ENCODE measurements around the gene XIST.
"Not testable (repeated sequence)": the region's sequence is repeated elsewhere in the genome, so short reads cannot be mapped to it uniquely, and the experiment has no call there.

XIST gene

DNA sequence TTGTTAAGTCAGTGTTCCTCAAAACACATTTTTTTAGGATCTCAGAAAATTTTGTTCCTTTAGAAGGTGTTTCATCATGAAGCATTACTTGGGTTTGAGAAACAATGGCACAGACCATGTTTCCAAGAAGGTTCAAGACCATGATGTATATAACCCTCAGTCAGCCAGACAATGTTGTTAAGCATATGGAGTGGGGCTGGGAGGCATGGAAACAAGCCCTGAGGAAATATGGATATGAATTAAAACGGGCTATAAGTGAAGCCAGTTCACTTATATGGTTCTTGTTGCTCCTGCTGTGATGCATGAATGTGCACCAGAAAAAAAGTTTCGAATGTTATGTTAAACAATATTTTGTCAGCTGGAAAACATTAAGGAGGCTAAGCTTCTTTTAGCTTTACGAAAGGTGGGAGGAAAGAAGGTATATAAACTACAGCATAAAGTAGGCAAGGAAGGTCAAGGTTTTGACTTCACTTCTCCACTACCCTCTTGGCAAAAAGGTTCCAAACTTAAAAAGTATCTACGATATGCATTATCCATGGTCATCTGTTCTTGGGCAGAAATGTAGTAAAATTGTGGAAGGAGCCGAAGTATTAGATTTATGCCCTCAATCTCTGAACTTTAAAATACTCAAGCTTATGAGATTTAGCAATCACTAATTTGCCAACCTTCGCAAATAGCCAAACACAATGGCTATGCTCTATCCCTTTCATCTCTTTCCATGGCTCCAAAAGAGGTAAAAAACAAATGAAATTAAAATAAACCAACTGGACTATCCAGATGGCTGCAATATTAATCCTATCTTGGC is 12.2 kb downstream of the XIST start:
- DNase-seq (ENCODE audit: low read depth in 2 of 2, low spot score in 1 of 2) = no peak

DNA sequence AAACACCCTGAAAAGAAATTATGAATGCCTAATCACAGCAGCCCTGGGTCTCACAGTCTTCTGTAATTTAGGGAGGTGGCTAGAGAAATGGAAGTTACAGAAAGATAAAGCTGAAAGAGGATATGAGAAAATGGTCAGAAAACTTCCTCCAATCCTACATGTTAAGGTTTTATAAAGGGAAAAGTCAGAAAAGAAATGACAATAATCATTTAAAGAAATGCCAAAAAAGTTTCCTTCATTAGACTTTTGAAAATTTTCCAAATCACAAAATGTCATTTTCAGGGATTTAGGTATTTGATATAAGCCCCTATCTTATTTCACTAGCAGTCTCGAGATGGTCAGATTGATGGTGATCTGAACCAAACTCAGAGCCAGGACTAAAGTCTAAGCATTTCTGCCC is 13.4 kb downstream of the XIST start:
- DNase-seq (ENCODE audit: low read depth in 2 of 2, low spot score in 1 of 2) = no peak

DNA sequence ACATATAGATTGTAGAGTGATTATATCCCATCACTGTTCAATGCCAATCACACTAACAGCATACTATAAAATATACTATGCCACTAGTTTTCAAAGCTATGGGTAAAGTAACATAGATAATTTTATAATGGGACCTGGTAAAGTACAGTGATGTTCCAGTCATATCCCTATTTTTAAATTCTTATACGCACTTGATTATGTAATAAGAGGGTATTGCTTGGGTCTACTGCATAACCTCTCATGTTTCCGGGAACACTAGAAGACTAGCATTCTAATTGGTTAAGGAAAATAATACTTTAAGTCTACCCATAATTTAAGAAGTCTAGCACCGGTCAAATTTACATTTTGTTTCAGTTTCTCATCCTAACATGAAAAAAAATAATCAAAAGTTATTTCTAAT is 14.4 kb downstream of the XIST start:
- DNase-seq (ENCODE audit: low read depth in 2 of 2, low spot score in 1 of 2) = no peak

DNA sequence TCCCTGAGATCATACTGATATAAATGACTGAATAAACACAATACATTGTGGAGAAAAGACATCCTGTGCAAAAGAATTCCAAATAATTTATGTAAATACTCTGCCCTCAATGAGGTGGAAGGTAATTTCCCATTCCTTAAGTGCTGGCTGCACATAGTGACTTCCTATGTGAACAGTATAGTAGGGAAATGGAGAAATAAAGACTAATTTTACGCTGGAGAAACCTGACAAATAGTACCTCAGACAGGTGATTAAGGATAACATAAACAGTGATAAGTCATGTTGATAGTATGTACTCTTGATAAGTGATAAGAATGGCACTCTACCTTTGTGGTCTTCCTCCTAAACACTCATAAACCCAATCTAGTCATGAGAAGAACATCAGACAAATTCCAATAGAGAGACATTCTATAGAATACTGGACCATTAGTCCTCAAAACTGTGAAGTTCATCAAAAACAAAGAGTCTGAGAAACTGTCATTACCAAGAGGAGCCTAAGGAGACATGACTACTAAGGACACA is 15.5 kb downstream of the XIST start:
- no peak for DNase-seq (ENCODE audit: low read depth in 2 of 2, low spot score in 1 of 2)

DNA sequence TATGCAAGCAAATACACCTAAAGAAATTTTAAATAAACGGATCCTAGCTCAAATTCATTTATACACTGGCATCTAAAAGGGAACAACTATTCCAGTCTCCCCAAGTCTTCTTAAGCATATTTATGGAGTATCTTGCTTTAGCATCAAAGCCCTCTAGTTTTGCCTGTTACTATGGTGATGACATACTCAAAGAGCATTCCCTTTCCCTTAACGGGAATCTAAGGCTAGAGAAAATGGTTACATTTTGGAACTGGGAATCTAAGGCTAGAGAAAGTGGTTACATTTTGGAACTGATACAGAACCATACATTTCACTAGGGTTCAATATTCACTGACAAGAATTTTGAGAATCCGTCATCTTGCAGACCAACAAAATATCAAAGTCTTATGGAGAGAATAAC is 18.3 kb downstream of the XIST start:
- DNase-seq (ENCODE audit: low read depth in 2 of 2, low spot score in 1 of 2) = no peak

DNA sequence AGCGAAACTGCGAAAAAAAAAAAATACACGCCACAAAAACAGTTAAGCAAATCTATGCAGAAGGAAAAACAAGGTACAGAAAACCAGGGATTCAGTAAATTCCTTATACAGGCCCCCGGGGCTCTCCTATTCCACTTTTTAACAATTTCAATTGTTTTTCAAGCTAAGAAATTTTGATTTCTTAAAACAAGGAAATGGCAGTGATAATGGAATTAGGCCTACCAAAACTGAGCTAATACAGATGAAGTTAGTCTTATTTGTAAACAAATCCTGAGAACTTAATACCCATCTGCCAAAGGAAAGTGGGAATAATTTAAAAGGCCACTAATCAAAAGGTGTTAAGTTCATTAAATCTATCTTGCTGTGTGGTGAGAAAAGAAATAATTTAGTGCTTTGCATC is 20.2 kb downstream of the XIST start:
- no peak for DNase-seq (ENCODE audit: low read depth in 2 of 2, low spot score in 1 of 2)

DNA sequence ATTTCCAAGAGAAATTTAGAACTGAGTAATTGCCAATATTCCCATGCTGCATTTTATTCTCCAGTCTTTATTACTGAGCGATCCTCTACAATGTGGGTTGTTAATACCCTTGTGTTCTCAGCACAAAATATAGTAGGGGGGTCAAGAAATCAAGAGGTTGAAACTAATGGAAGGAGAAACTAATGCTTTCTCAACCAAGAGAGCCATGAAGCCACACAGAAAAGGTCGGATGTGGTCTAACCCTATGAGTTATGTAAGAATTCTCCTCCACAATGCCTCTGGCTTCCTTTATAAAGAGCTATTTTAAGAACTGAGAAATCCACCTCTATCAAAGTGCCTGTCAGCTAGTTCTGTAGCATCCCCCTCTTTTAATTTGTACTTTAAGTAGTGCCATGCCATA is 21.0 kb downstream of the XIST start:
- DNase-seq (ENCODE audit: low read depth in 2 of 2, low spot score in 1 of 2) = no peak

DNA sequence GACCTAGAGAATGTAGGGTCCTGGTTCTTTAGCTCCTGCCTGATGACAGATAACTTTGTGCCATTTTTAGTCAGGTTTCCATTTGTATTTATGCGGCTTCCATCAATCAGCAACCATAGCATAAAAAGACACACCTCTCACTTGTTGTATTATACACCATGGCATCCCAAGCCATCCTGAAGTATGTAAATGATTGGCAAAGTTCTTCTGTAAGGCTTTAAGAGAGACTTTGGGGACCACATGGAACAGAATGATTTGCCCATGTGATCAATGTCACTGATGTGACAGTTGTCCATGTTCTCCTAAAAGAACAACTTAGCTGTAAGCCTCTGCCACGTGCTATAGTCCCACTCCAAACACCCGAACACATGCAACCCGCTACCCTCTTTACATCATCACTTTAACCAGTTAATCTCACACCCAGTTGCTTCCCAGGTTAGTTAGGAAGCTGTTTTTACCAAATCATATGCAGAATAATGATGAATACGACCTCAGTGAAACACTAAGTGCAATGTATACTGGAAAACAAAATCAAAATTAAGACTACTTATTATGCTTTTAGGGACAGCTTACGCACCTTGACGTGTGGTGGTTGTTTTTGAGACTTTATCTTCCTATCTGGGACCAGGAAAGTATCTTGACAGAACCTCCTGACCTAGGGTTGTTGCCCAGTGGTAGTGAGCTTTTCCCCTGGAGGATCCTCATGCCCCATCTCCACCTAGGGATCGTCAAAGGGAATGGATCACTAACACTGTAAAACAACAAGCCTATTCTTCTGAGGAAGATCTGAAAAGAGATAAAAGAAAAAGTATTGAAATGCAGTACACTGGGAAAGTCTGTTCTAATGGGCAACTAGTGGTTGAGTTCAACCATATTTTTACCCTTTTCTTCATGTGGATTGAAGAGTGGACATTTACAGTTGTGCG is 21.8 kb downstream of the XIST start:
- no peak for DNase-seq (ENCODE audit: low read depth in 2 of 2, low spot score in 1 of 2)

DNA sequence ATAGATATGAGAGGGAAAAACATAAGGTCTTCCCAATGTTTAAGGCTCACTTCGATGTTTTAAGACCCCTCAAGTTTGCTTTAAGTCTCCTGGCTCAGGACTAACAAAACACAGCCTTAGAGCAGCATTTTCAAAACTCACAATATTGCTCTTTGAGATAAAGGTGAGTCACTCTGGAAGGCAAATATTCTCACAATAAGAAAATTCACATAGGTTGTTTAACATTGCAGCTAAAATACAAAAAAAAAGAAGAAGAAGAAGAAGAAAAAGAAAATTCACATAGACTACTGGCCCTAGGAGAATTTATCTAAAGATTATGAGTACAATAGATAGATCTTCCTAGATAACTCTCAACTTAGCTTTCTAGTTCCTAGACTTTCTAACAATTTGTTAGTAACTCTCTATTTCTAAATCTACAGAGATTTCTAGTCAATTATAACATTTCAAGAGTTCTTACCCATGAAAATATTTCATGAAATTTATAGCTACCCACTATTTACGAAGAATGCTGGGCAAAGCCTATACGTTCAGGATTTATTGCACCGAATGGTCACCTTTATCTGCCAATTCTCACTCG is 22.5 kb downstream of the XIST start:
- DNase-seq (ENCODE audit: low read depth in 2 of 2, low spot score in 1 of 2) = no peak

DNA sequence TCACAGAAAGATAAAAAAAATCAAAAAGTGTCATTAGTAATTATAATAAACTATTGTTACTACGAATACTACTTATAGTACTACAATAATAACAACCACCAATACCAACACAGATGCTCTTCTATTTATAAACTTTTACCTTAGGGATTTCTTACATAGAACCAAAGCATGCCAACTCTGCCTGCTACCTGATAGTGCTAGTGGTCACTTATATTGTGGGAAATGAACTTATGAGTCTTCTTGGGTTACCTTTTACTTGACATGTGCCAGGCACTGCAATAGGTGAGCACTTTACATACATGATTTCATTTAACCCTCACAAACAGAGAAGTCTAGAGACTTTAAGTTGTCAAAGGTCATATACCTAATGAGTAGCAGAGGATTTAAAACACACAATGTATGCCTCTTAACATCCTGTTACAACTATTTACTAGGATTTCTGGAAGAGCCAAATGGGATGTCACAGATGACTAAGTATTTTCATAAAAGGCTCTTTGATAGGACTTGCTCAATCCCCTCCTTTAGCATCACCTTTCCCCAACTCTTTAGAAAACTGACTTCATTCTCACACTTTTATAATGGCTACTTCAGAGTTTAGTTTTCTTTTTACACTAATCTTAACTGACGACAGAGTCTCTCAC is 24.3 kb downstream of the XIST start:
- no peak for DNase-seq (ENCODE audit: low read depth in 2 of 2, low spot score in 1 of 2)

DNA sequence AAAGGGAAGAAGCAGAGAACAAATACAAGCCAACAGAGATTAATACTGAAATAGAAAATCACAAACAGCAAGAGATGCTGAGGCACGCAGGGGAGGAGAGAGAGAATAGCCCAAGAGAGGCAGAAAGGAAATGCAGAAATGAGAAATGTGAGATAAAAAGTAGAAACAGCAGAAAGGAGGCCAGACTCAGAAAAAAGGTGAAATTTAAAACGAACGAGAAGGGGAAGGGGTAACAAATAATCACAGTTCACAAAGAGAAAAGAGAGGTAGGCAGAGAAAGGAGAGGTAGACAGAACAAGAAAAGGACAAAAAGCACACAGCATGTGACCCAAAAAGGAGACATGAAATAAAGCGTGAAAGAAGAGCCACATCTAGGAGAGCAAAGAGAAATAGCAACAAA is 25.1 kb downstream of the XIST start:
- no peak for DNase-seq (ENCODE audit: low read depth in 2 of 2, low spot score in 1 of 2)

DNA sequence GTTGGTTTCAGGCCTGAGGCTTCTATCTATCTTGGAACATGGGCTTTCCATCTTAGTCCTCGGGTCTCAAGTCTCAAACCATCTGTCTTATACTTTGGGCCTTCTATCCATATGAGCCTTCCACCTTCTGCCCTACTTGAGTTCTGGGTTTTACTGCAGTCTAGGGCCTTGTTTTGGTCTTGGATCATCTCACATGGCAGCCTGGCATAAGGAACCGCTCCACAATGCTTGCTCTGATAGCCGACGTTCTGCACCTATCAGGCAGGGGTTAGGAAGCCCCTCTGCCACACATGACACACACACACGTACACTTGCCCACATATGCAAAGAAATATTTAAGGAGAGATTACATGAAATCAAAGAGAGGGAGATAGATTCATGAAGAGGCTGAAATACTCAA is 25.5 kb downstream of the XIST start:
- DNase-seq (ENCODE audit: low read depth in 2 of 2, low spot score in 1 of 2) = no peak

DNA sequence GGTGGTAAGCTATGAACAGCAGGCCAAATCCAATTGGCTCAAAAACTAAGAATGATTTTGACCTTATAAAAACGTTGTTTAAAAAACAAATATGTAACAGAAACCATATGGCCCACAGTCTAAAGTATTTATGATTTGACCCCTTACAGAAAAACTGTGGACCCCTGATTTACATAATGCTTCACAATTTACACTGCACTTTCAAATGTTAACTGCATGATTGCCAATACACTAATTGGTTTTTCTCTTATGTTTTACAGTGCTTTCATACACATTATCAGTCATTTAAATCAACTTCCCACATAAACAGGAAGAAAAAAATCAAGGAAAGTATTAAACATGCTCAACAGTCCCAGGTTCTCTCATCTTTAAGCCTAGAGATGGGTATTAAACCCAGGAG is 26.9 kb downstream of the XIST start:
- no peak for DNase-seq (ENCODE audit: low read depth in 2 of 2, low spot score in 1 of 2)

DNA sequence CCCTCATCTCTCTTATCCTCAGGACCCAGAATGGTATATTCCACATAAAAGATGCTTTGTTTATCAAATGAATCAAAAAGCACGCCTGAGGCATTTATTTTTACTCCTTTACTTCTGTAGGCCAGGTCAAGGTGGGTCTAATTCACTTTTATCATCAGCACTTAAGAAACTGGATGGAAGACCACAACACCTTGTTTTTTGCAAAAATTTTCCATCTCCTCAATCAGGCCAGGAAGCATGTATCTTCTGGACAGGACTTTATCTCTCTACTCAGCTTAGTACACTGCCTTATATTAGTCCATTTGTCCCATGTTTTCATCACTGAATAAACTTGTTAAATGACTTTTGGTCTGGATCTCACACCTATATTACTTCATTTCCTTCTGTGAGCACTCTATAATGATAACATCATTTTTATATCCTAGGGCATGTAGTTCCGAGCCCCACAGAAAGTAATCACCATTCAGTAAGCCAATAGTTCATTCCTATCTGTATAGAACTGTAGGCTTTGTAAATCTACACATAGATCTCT is 29.0 kb downstream of the XIST start:
- DNase-seq (ENCODE audit: low read depth in 2 of 2, low spot score in 1 of 2) = no peak

DNA sequence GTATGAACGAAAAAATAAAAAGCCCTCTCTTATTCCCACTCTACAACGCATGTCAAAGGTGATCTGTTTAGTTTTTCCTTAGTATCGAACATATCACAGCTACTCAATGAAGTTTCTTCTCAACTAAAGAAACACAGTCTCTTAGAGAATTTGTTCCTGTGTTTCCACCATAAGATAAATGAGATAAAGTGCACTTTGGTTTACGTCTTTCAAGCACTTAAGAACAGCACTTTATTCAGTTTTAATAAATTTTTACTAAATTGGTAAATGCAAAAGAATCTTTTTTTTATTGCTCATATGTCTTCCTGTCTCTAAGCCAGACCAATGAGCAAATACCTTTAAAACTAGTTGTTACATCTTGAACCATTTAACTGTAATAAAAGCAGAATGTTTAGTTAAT is 29.7 kb downstream of the XIST start:
- DNase-seq (ENCODE audit: low read depth in 2 of 2, low spot score in 1 of 2) = no peak

DNA sequence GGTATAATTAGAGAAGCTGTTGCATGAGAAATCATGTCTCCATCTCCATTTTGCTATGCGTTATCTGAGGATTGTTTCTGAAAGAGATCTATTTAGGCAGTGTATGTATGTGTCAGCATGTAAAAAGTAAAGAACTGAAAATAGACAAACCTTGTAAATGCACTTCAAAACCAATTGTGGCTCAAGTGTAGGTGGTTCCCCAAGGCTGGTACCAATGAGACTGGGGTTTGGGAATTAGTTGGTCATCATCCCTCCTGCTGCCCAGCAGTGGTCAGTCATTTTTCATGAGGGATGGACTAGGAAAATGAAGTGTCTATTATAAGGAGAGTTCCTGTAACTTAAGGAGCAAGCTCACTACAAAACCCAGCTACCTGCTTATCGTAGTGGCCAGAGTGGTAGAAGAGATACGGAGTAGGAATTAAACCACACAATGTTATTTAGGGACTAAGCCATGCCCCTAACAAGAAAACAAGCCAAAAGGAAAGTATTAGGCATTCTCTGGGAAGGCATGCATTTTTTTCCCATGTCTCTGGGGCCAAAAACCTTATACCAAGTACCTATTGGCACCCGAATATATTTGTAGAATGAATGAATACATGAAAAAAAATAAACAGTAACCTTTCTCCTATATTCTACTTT is 30.5 kb downstream of the XIST start:
- no peak for DNase-seq (ENCODE audit: low read depth in 2 of 2, low spot score in 1 of 2)

DNA sequence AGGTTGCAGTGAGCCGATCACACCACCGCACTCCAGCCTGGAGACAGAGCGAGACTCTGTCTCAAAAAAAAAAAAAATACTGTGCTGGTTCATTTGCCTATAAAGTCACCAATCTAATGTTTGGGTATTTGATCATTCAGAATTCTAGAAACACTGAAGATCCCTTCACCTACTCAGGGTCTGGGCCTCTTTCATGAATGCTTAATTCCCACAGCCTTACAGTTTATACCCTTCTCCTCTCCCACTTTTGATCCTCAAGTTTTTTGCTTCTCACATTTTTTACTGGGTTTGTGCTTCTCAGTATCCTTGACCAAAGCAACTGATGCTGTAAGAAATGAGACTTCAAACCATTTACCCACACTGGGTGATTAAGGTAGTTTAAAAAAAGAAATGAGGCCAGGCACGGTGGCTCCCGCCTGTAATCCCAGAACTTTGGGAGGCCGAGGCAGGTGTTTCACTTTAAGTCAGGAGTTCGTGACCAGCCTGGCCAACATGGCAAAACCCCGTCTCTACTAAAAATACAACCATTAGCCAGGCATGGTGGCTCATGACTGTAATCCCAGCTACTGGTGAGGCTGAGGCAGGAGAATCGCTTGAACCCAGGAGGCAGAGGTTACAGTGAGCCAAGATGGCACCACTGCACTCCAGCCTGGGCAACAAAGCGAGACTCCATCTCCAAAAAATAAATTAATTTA is 32.5 kb downstream of the XIST start:
- DNase-seq (ENCODE audit: low read depth in 2 of 2, low spot score in 1 of 2) = not testable (repeated sequence)

DNA sequence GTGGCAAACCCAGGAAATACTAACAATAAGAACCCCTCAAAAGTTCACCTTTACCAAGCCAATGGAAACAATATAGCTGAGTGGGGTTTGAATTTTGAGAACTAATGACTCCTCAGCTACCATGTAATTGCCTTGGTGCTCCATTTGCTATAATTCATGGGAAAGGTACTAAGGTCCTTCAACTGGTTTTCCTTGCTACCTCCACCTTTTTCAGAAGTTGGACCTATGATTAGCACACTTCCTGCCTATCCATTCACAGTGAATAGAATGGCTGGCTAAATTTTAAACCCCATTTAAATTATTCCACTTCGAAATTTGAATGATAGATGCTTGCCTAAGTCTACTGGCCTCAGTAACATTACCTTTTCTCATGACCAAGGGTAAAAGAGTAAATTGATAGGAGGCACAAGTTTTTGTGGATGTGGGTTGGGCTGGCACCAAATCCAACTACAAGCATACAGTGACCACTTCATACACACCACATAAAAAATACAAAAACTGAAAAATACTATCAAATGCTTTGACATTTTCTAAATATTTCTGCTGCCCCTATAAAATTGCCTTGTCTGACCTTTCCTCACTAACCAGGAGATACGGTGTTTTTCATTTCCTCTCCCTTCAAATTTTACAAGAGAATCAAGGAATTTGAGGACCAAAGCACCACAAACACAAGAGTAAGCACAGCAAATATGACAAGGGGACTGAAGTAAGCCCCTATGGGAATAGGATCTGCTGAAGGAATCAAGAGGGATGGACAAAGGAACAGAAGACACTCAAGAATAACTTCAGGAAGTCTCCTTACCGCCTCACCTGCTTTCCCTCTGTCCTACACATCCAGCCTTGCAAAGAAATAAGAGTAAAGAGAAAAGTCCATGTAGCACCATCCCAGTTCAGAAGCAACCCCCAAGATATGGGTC is 34.1 kb downstream of the XIST start:
- no peak for DNase-seq (ENCODE audit: low read depth in 2 of 2, low spot score in 1 of 2)

Measured in stimulated activated CD8-positive, alpha-beta memory T cell treated with anti-CD3 and anti-CD28 coated beads, Interleukin-4, amount 100 ng/mL, for 4 hours (primary cell).